GM19397 (cell line): Measurements from ENCODE around the gene OR1D5.
"Not testable (repeated sequence)": the region's sequence is repeated elsewhere in the genome, so short reads cannot be mapped to it uniquely, and the experiment has no call there.

Experiments used
- ATAC-seq: cut with Tn5 transposase; IDR thresholded peaks from one replicate; pipeline ENCODE4 v1.9.1; 2021; ENCODE audit warnings: mild to moderate bottlenecking, moderate library complexity; ENCODE audit not compliant: unreplicated experiment

The OR1D5 gene

GRCh38 chr17:3063507-3063906 is at the start of gene OR1D5:
Gene OR1D5, minus strand, starts transcription at chr17:3063607. Its CDS starts 0 bp downstream, at chr17:3063607.
- ATAC-seq: not testable (repeated sequence)

GRCh38 chr17:3104322-3104721 is 40.9 kb upstream of the OR1D5 start, which contains the start of gene OR1D2:
Gene OR1D2, minus strand, starts transcription at chr17:3104422. Its CDS starts 11,426 bp downstream, at chr17:3092996.
- ATAC-seq: no peak

- ATAC-seq: not testable (repeated sequence)
Observed at GRCh38 chr17:3073850-3074249, 10.4 kb upstream of the OR1D5 start.

GRCh38 chr17:3065192-3065591 is 1.8 kb upstream of the OR1D5 start:
- not testable (repeated sequence) for ATAC-seq

- ATAC-seq: not testable (repeated sequence)
Observed at GRCh38 chr17:3062824-3063377, 506 bp downstream of the OR1D5 start.

- not testable (repeated sequence) for ATAC-seq
Observed at GRCh38 chr17:3054868-3055267, 8.5 kb downstream of the OR1D5 start.

GRCh38 chr17:3049705-3050295 is 13.6 kb downstream of the OR1D5 start:
- no peak for ATAC-seq

- peak; percentile 97 for ATAC-seq
Observed at GRCh38 chr17:3048727-3049471, 14.5 kb downstream of the OR1D5 start.

- ATAC-seq: no peak
Observed at GRCh38 chr17:3046753-3047152, 16.7 kb downstream of the OR1D5 start.

- ATAC-seq: no peak
Observed at GRCh38 chr17:3043737-3044365, 19.6 kb downstream of the OR1D5 start.

GRCh38 chr17:3040882-3041281 is 22.5 kb downstream of the OR1D5 start:
- no peak for ATAC-seq

GRCh38 chr17:3039736-3040135 is 23.7 kb downstream of the OR1D5 start:
- no peak for ATAC-seq

- no peak for ATAC-seq
Observed at GRCh38 chr17:3038941-3039340, 24.5 kb downstream of the OR1D5 start.

- no peak for ATAC-seq
Observed at GRCh38 chr17:3037259-3037658, 26.1 kb downstream of the OR1D5 start.

- ATAC-seq: no peak
Observed at GRCh38 chr17:3036800-3037199, 26.6 kb downstream of the OR1D5 start.

- no peak for ATAC-seq
Observed at GRCh38 chr17:3035968-3036280, 27.5 kb downstream of the OR1D5 start.

- no peak for ATAC-seq
Observed at GRCh38 chr17:3035256-3035967, 28.0 kb downstream of the OR1D5 start.

- ATAC-seq: no peak
Observed at GRCh38 chr17:3034578-3034920, 28.9 kb downstream of the OR1D5 start.

GRCh38 chr17:3033741-3034577 is 29.4 kb downstream of the OR1D5 start:
- ATAC-seq: no peak

- ATAC-seq: no peak
Observed at GRCh38 chr17:3033248-3033640, 30.2 kb downstream of the OR1D5 start.
